ENCODE results near the gene HRH2. TPM values are rescaled to one million over a fixed set of nuclear protein-coding genes. Genes with fewer than 3 reads are reported as not detected.

Gene HRH2
- total and polyA plus RNA-seq, 2 donors (not counting 1 experiment from before 2014, with no cell fraction given): 0.03 TPM; not detected in 1

DNA sequence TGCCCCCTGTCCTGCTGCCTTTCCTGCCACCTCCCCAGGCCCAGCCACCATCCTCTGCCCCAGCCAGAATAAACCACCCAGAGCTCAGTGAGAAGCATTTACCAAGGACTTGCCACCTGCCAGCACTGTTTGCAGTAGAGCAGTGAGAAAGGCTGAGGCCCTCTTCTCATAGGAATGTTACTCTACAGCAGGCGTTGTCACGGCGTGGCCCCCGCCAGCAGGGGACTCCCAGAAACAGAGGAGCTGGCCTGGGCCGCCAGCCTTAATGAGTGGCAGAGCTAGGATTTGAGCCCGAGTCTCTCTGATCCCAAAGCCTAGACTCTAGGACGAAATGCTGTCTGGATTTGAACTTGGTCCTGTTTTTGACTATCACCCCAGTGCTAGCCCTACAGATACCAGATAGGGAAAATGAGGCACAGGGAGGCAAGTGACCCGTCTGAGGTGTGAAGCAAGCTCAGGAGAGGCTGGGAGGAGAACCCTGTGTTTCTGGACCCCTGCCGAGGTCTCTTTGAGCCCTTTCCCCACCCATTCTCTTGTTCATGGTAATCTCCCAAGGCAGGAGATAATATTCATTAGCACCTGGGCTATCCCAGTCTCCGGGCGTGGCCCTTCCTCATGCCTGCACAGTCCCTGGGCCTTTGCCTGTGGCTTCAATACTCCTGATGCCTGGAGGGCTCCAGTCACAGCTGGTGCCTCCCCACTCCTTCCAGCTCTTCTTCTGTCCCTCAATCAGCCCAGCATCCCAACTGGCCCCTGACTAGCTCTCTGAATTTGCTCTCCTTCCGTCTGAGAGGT lies 30.7 kb downstream of the HRH2 start:
- no peak for DNase-seq (ENCODE audit: low read depth in 2 of 2)
- no peak overlapping the region for H2AFZ ChIP-seq (ENCODE audit: low read length)
- H3K27me3 ChIP-seq (ENCODE audit: control insufficient read depth, insufficient read depth, low read length): no peaks in the 10 kb centered on the region
- no peak for TF ChIP-seq EZH2 (IDR thresholded peaks at IDR 0.05; ENCODE audit: low read length, missing control alignments)
- TF ChIP-seq, protein P1, sequence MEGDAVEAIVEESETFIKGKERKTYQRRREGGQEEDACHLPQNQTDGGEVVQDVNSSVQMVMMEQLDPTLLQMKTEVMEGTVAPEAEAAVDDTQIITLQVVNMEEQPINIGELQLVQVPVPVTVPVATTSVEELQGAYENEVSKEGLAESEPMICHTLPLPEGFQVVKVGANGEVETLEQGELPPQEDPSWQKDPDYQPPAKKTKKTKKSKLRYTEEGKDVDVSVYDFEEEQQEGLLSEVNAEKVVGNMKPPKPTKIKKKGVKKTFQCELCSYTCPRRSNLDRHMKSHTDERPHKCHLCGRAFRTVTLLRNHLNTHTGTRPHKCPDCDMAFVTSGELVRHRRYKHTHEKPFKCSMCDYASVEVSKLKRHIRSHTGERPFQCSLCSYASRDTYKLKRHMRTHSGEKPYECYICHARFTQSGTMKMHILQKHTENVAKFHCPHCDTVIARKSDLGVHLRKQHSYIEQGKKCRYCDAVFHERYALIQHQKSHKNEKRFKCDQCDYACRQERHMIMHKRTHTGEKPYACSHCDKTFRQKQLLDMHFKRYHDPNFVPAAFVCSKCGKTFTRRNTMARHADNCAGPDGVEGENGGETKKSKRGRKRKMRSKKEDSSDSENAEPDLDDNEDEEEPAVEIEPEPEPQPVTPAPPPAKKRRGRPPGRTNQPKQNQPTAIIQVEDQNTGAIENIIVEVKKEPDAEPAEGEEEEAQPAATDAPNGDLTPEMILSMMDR (conservative IDR thresholded peaks at IDR 0.05 in 1 of 2, IDR thresholded peaks at IDR 0.05 in 1 of 2; ENCODE audit: low read depth in 1 of 2, low read length in 2 of 2): no peak
- H3K27ac ChIP-seq (ENCODE audit: insufficient read depth, low read length): no peak overlapping the region
- no peak overlapping the region for H3K4me2 ChIP-seq (ENCODE audit: extremely low read depth, insufficient read depth, low read length)
- no peaks in the 10 kb centered on the region for H3K4me1 ChIP-seq (ENCODE audit: control insufficient read depth, extremely low read depth, insufficient read depth, low read length)
- no peaks in the 10 kb centered on the region for H3K36me3 ChIP-seq (ENCODE audit: control insufficient read depth, insufficient read depth, low read length)
- H3K79me2 ChIP-seq (ENCODE audit: control insufficient read depth, insufficient read depth, low read length): no peaks in the 10 kb centered on the region
- no peaks in the 10 kb centered on the region for H4K20me1 ChIP-seq (ENCODE audit: control insufficient read depth, extremely low read depth, insufficient read depth, low read length)
- no peaks in the 10 kb centered on the region for H3K9me3 ChIP-seq (ENCODE audit: control insufficient read depth, insufficient read depth, low read depth, low read length)
- no peak overlapping the region for H3K9ac ChIP-seq (ENCODE audit: insufficient read depth, low read length)
- H3K4me3 ChIP-seq (replicated peaks in 1 of 4; ENCODE audit: control extremely low read depth in 1 of 4, insufficient read depth in 1 of 4, low read depth in 3 of 4, low read length in 4 of 4): no peak overlapping the region

DNA sequence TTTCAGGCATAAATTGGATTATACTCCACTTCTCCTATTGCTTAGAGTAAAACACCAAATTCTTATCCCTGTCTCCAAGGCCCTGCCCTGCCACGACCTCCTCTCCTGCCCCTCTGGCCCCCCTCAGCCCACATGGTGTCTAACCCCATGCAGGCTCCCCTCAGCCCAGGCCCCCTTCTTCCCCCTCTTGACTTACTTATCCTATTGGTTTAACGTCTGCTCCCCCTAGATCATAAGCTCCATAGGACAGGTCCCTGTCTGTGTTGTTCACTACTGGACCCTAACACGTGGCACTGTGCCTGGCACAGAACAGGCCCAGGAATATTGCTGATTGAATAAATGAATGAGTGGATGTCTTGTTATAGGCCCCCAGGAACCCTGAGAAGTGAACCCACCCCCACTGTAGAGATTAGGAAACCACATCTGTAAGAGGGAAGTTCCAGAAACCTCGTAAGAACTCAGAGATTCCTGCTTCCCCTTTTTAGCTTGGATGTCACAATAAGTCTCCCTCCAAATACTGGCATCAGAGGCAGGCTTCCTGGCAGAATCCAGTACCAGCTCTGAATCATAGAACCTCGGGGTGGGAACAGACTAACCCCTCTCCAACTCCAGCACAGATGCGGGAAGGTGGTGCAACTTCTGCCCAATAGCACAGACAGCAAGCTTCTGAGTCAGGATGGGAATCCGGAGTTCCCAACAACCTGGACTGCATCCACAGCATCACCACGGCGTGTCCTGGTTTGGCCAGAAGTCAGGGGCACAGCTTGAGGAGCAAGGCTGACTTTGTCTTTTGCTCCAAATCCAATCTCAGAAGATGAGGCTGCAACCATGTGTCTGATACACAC lies 31.5 kb downstream of the HRH2 start:
- Histone ChIP-seq H4K20me1 (ENCODE audit: control insufficient read depth, extremely low read depth, insufficient read depth, low read length) (no peaks in the 10 kb centered on the region), H3K27ac (ENCODE audit: insufficient read depth, low read length) (no peak overlapping the region), H3K9me3 (ENCODE audit: control insufficient read depth, insufficient read depth, low read depth, low read length) (no peaks in the 10 kb centered on the region), H3K4me2 (ENCODE audit: extremely low read depth, insufficient read depth, low read length) (no peak overlapping the region), H3K4me3 (replicated peaks in 1 of 4; ENCODE audit: control extremely low read depth in 1 of 4, insufficient read depth in 1 of 4, low read depth in 3 of 4, low read length in 4 of 4) (no peak overlapping the region), H3K79me2 (ENCODE audit: control insufficient read depth, insufficient read depth, low read length) (no peaks in the 10 kb centered on the region), H3K4me1 (ENCODE audit: control insufficient read depth, extremely low read depth, insufficient read depth, low read length) (no peaks in the 10 kb centered on the region), H3K36me3 (ENCODE audit: control insufficient read depth, insufficient read depth, low read length) (no peaks in the 10 kb centered on the region), H3K9ac (ENCODE audit: insufficient read depth, low read length) (no peak overlapping the region), H3K27me3 (ENCODE audit: control insufficient read depth, insufficient read depth, low read length) (no peaks in the 10 kb centered on the region), H2AFZ (ENCODE audit: low read length) (no peak overlapping the region)
- TF ChIP-seq, protein P1 (conservative IDR thresholded peaks at IDR 0.05 in 1 of 2, IDR thresholded peaks at IDR 0.05 in 1 of 2; ENCODE audit: low read depth in 1 of 2, low read length in 2 of 2): no peak
- TF ChIP-seq EZH2 (IDR thresholded peaks at IDR 0.05; ENCODE audit: low read length, missing control alignments): no peak
- DNase-seq (ENCODE audit: low read depth in 2 of 2): peak in 1 of 2 donors; percentile 10

DNA sequence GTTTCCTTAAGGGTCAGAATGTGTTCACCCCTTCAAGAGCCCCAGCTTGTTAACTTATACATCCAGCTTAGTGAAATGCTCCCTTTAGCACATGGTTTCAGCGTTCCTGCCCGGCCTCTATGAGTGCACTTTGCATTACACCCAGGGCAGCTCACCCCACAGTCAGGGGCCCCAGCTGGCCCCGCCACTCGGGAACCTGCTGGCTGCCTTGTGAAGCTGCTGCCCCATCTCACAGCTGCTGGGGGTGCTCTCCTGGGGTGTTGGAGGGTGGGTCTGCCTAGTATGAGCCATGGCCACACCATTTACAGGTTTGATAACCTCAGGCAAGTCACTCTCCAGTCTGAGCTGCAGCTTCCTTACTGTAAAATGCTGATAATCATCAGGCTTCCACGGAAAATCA lies 32.2 kb downstream of the HRH2 start:
- no peak overlapping the region for H3K27ac ChIP-seq (ENCODE audit: insufficient read depth, low read length)
- TF ChIP-seq, protein P1 (conservative IDR thresholded peaks at IDR 0.05 in 1 of 2, IDR thresholded peaks at IDR 0.05 in 1 of 2; ENCODE audit: low read depth in 1 of 2, low read length in 2 of 2): no peak
- no peak for TF ChIP-seq EZH2 (IDR thresholded peaks at IDR 0.05; ENCODE audit: low read length, missing control alignments)
- no peaks in the 10 kb centered on the region for H3K36me3 ChIP-seq (ENCODE audit: control insufficient read depth, insufficient read depth, low read length)
- no peaks in the 10 kb centered on the region for H3K4me1 ChIP-seq (ENCODE audit: control insufficient read depth, extremely low read depth, insufficient read depth, low read length)
- H3K4me3 ChIP-seq (replicated peaks in 1 of 4; ENCODE audit: control extremely low read depth in 1 of 4, insufficient read depth in 1 of 4, low read depth in 3 of 4, low read length in 4 of 4): no peak overlapping the region
- no peaks in the 10 kb centered on the region for H4K20me1 ChIP-seq (ENCODE audit: control insufficient read depth, extremely low read depth, insufficient read depth, low read length)
- H3K27me3 ChIP-seq (ENCODE audit: control insufficient read depth, insufficient read depth, low read length): no peaks in the 10 kb centered on the region
- no peaks in the 10 kb centered on the region for H3K79me2 ChIP-seq (ENCODE audit: control insufficient read depth, insufficient read depth, low read length)
- H3K4me2 ChIP-seq (ENCODE audit: extremely low read depth, insufficient read depth, low read length): no peak overlapping the region
- H3K9me3 ChIP-seq (ENCODE audit: control insufficient read depth, insufficient read depth, low read depth, low read length): no peaks in the 10 kb centered on the region
- H2AFZ ChIP-seq (ENCODE audit: low read length): no peak overlapping the region
- no peak overlapping the region for H3K9ac ChIP-seq (ENCODE audit: insufficient read depth, low read length)
- no peak for DNase-seq (ENCODE audit: low read depth in 2 of 2)

Measured in fibroblast of lung (primary cell).